CD4-positive, alpha-beta T cell (primary cell): ENCODE data around the gene THG1L. TPM values are rescaled to one million over a fixed set of nuclear protein-coding genes. Genes with fewer than 3 reads are reported as not detected.

ENCODE experiments used
- ATAC-seq: fragments of 200-7000 bp; cut with Tn5 transposase; one replicate; pipeline ENCODE4 v1.10.0; 2022; ENCODE audit warnings: mild to moderate bottlenecking; ENCODE audit not compliant: poor library complexity
- CTCF ChIA-PET: fragments of 350-600 bp; sonication (Branson Sonifier 250); formaldehyde crosslinking; loops from one replicate; lab custom pipeline; 2021; ENCODE audit warnings: antibody characterized with exemption, inconsistent platforms; lab: Charles Lee
- POLR2A ChIA-PET: fragments of 350-600 bp; sonication (Branson Sonifier 250); formaldehyde crosslinking; loops from one replicate; lab custom pipeline; 2021; ENCODE audit warnings: antibody characterized with exemption, inconsistent platforms; lab: Charles Lee
- DNase-seq, 14 experiments: peaks; one replicate each; pipeline ENCODE4 v3.0.0-alpha.2; 2013 to 2020; ENCODE audit warnings: mixed read lengths in 2 of 14
- H3K27ac ChIP-seq, 2 donors: one replicate each; pipeline versions ENCODE4 v1.5.1 to v1.7.0; 2013; ENCODE audit warnings: low read length in 2 of 2, low read depth in 1 of 2, mild to moderate bottlenecking in 1 of 2
- H3K27me3 ChIP-seq, 2 experiments: 1 replicate in 1 of 2; 2 replicates in 1 of 2; pipeline versions ENCODE4 v1.6.1 to v1.7.0; 2013; ENCODE audit warnings: low read length in 2 of 2, control low read depth in 1 of 2, mild to moderate bottlenecking in 1 of 2, moderate library complexity in 1 of 2; ENCODE audit not compliant: insufficient read depth in 2 of 2, control insufficient read depth in 1 of 2
- H3K36me3 ChIP-seq: one replicate; pipeline ENCODE4 v1.6.1; 2013; ENCODE audit warnings: low read length, control low read depth; ENCODE audit not compliant: insufficient read depth
- H3K4me1 ChIP-seq: one replicate; pipeline ENCODE4 v1.6.1; 2013; ENCODE audit warnings: low read length, control low read depth; ENCODE audit not compliant: insufficient read depth
- H3K4me3 ChIP-seq: one replicate; pipeline ENCODE4 v1.5.1; 2013; ENCODE audit warnings: mild to moderate bottlenecking, low read length, moderate library complexity
- H3K9me3 ChIP-seq, 2 experiments: 1 replicate in 1 of 2; 2 replicates in 1 of 2; pipeline versions ENCODE4 v1.6.1 to v1.7.0; 2013; ENCODE audit warnings: low read length in 2 of 2, mild to moderate bottlenecking in 2 of 2, control low read depth in 1 of 2, moderate library complexity in 1 of 2; ENCODE audit not compliant: control insufficient read depth in 1 of 2, insufficient read depth in 1 of 2
- H3K27ac Mint-ChIP-seq: one replicate; pipeline ENCODE4 v1.8.0; 2020; ENCODE audit warnings: mixed read lengths
- H3K27me3 Mint-ChIP-seq: one replicate; pipeline ENCODE4 v1.8.0; 2021; ENCODE audit warnings: mixed read lengths
- H3K36me3 Mint-ChIP-seq: one replicate; pipeline ENCODE4 v1.8.0; 2021; ENCODE audit warnings: low read depth, mixed read lengths
- H3K4me1 Mint-ChIP-seq: one replicate; pipeline ENCODE4 v1.8.0; 2021; ENCODE audit warnings: low read depth, mixed read lengths
- H3K4me3 Mint-ChIP-seq: one replicate; pipeline ENCODE4 v1.8.0; 2020; ENCODE audit warnings: mild to moderate bottlenecking, mixed read lengths
- H3K9me3 Mint-ChIP-seq: one replicate; pipeline ENCODE4 v1.8.0; 2020; ENCODE audit warnings: mixed read lengths
- CTCF ChIP-seq: fragments of 200-600 bp; IDR thresholded peaks from one replicate; pipeline ENCODE4 v1.8.0; 2022; ENCODE audit warnings: antibody characterized with exemption, mild to moderate bottlenecking
- intact Hi-C, 2 experiments: fragments of 100-400 bp; cut with DNase I in 1 of 2; cut with micrococcal nuclease in 1 of 2; formaldehyde crosslinking; loops; one replicate each; pipeline versions ENCODE4 v1.15.1 to v1.9.0; 2023 to 2025; cut with DNase I, micrococcal nuclease
- total RNA-seq, 174 experiments: library from RNA in 2 of 174; stranded (reverse) in 2 of 174; gene quantifications; one replicate each; pipeline ENCODE4 v1.2.3 and lab custom pipeline; 2021 to 2026

The THG1L gene
- total RNA-seq, 2 experiments from 2014 or later = 4.1 to 4.6 TPM

- ATAC-seq (no peak), DNase-seq (no peak)
- Histone ChIP-seq H3K4me3 (no peak overlapping the region), H3K9me3 (no peaks in the 10 kb centered on the region), H3K36me3 (peaks cover 22% of the 10 kb centered on the region), H3K4me1 (peaks cover 9% of the 10 kb centered on the region), H3K27ac (no peak overlapping the region), H3K27me3 (no peaks in the 10 kb centered on the region)
- intact Hi-C loops = loop anchor here (5.0 kb wide), 3 partner anchors 125 to 585 kb away; partner anchors contain the start of gene CLINT1 (in 1 of the 2)
- Mint-ChIP-seq H3K27me3 (no peaks in the 10 kb centered on the region), H3K4me3 (peak overlapping the region; percentile 55), H3K4me1 (peaks cover 16% of the 10 kb centered on the region), H3K36me3 (peaks cover 44% of the 10 kb centered on the region), H3K27ac (peak overlapping the region; percentile 91), H3K9me3 (no peaks in the 10 kb centered on the region)
- ChIA-PET CTCF (interaction anchor here (0.7 to 5.3 kb wide), 4 partner anchors 10 to 1378 kb away, joined by 3 to 54 read pairs (median 4); partner anchors contain the start of gene LSM11), POLR2A (interaction anchor here (0.6 to 2.5 kb wide), 2 partner anchors 10 to 16 kb away, joined by 3 to 28 read pairs; partner anchors contain the start of gene LSM11)
- TF ChIP-seq CTCF = no peak
Observed at GRCh38 chr5:157732596-157733262, 1.5 kb downstream of the THG1L start.

- no peak for ATAC-seq
Observed at GRCh38 chr5:157734436-157734835, 3.2 kb downstream of the THG1L start.

GRCh38 chr5:157735991-157736390 is 4.8 kb downstream of the THG1L start:
- no peak for TF ChIP-seq CTCF
- ChIA-PET CTCF (no interaction called here), POLR2A (no interaction called here)
- Mint-ChIP-seq H3K36me3 (peaks cover 63% of the 10 kb centered on the region), H3K27me3 (no peaks in the 10 kb centered on the region), H3K4me3 (no peak overlapping the region), H3K9me3 (no peaks in the 10 kb centered on the region), H3K27ac (no peak overlapping the region), H3K4me1 (peaks cover 16% of the 10 kb centered on the region)
- DNase-seq (no peak), ATAC-seq (no peak)
- Histone ChIP-seq H3K9me3 (no peaks in the 10 kb centered on the region), H3K27me3 (no peaks in the 10 kb centered on the region), H3K27ac (no peak overlapping the region), H3K36me3 (peaks cover 37% of the 10 kb centered on the region), H3K4me3 (no peak overlapping the region), H3K4me1 (peaks cover 9% of the 10 kb centered on the region)
- intact Hi-C loops = no loop called here

More at GRCh38 chr5:157734436-157734835, 3.2 kb downstream of the THG1L start:
- Mint-ChIP-seq H3K27ac (no peak overlapping the region), H3K36me3 (peaks cover 57% of the 10 kb centered on the region), H3K4me3 (no peak overlapping the region), H3K27me3 (no peaks in the 10 kb centered on the region), H3K9me3 (no peaks in the 10 kb centered on the region), H3K4me1 (peaks cover 16% of the 10 kb centered on the region)
- no peaks in the 10 kb centered on the region for H3K27me3 ChIP-seq
- CTCF ChIA-PET = interaction anchor here (5.3 kb wide), 1 partner anchor 9 kb away, joined by 54 read pairs; the partner anchor contains the start of gene LSM11
- intact Hi-C loops = loop anchor here (5.0 kb wide), 3 partner anchors 123 to 587 kb away; partner anchors contain the start of gene CLINT1 (in 1 of the 2)
- peaks cover 9% of the 10 kb centered on the region for H3K4me1 ChIP-seq
- no peaks in the 10 kb centered on the region for H3K9me3 ChIP-seq
- no peak overlapping the region for H3K4me3 ChIP-seq
- H3K36me3 ChIP-seq = peaks cover 32% of the 10 kb centered on the region
- no peak for DNase-seq
- POLR2A ChIA-PET = no interaction called here
- H3K27ac ChIP-seq = no peak overlapping the region
- no peak for TF ChIP-seq CTCF
